ENCODE data around the gene CTBP2. TPM values are rescaled to one million over a fixed set of nuclear protein-coding genes. Genes with fewer than 3 reads are reported as not detected.

Gene CTBP2
- total RNA-seq, 1 experiment from 2014 or later: 125 TPM

- TF ChIP-seq POLR2AphosphoS5 (IDR thresholded peaks at IDR 0.05; ENCODE audit: low read depth, low read length) (no peak), TCF7L2 (IDR thresholded peaks at IDR 0.05; ENCODE audit: low read depth, low read length) (no peak), CTCF (IDR thresholded peaks at IDR 0.05) (no peak), SIN3A (IDR thresholded peaks at IDR 0.05; ENCODE audit: borderline replicate concordance, insufficient read depth, low read depth, low read length) (no peak), REST (IDR thresholded peaks at IDR 0.05; ENCODE audit: insufficient read depth in 1 of 2, low read depth in 2 of 2, low read length in 1 of 2) (no peak)
- Histone ChIP-seq H3K4me1 (ENCODE audit: control insufficient read depth, insufficient read depth, low read length) (peaks cover 62% of the 10 kb centered on the region), H3K27me3 (ENCODE audit: control insufficient read depth, insufficient read depth, low read length) (no peaks in the 10 kb centered on the region), H3K4me3 (ENCODE audit: low read depth in 2 of 2, low read length in 2 of 2) (no peak overlapping the region), H3K9me3 (ENCODE audit: control insufficient read depth, insufficient read depth, low read depth, low read length) (no peaks in the 10 kb centered on the region), H3K27ac (ENCODE audit: low read length) (no peak overlapping the region), H3K36me3 (ENCODE audit: control insufficient read depth, insufficient read depth, low read length) (no peaks in the 10 kb centered on the region)
- intact Hi-C loops (cut with micrococcal nuclease; ENCODE audit: unreplicated experiment): loop anchor here (5.0 kb wide), 1 partner anchor 98 kb away; no protein-coding TSS in a partner anchor
- CTCF ChIA-PET: no interaction called here
- no peak for ATAC-seq
- POLR2A ChIA-PET: no interaction called here
- in situ Hi-C loops (cut with HindIII; ENCODE audit: low pct_unique_long_range_greater_than_20kb, low sequenced_read_pairs): no loop called here
- BruUV-seq (replicated peaks): no TSS peak
- DNase-seq (ENCODE audit: low read depth, low spot score): no peak
These were observed 14.7 kb downstream of the CTBP2 start for GRCh38 chr10:125145636-125146035.

- BruUV-seq (replicated peaks): no TSS peak
- ChIA-PET POLR2A (interaction anchor here (0.7 kb wide), 1 partner anchor 243 kb away, joined by 4 read pairs; no protein-coding TSS in a partner anchor), CTCF (interaction anchor here (0.7 kb wide), 1 partner anchor 321 kb away, joined by 5 read pairs; no protein-coding TSS in a partner anchor)
- H3K9me3 ChIP-seq (ENCODE audit: control insufficient read depth, insufficient read depth, low read depth, low read length): no peaks in the 10 kb centered on the region
- H3K4me3 ChIP-seq (ENCODE audit: low read depth in 2 of 2, low read length in 2 of 2): no peak overlapping the region
- H3K36me3 ChIP-seq (ENCODE audit: control insufficient read depth, insufficient read depth, low read length): no peaks in the 10 kb centered on the region
- intact Hi-C loops (cut with micrococcal nuclease; ENCODE audit: unreplicated experiment): loop anchor here (5.0 kb wide), 1 partner anchor 98 kb away; no protein-coding TSS in a partner anchor
- TF ChIP-seq REST (IDR thresholded peaks at IDR 0.05; ENCODE audit: insufficient read depth in 1 of 2, low read depth in 2 of 2, low read length in 1 of 2) (no peak), SIN3A (IDR thresholded peaks at IDR 0.05; ENCODE audit: borderline replicate concordance, insufficient read depth, low read depth, low read length) (no peak), POLR2AphosphoS5 (IDR thresholded peaks at IDR 0.05; ENCODE audit: low read depth, low read length) (no peak), CTCF (IDR thresholded peaks at IDR 0.05) (no peak; the same call in 1 of the 2 replicates), TCF7L2 (IDR thresholded peaks at IDR 0.05; ENCODE audit: low read depth, low read length) (no peak)
- H3K27ac ChIP-seq (ENCODE audit: low read length): no peak overlapping the region
- H3K4me1 ChIP-seq (ENCODE audit: control insufficient read depth, insufficient read depth, low read length): peaks cover 57% of the 10 kb centered on the region
- in situ Hi-C loops (cut with HindIII; ENCODE audit: low pct_unique_long_range_greater_than_20kb, low sequenced_read_pairs): no loop called here
- ATAC-seq: peak; percentile 83
- DNase-seq (ENCODE audit: low read depth, low spot score): no peak
- H3K27me3 ChIP-seq (ENCODE audit: control insufficient read depth, insufficient read depth, low read length): no peaks in the 10 kb centered on the region
These were observed 15.4 kb downstream of the CTBP2 start for GRCh38 chr10:125144693-125145623.

All from Panc1 (cell line).